Measurements from ENCODE around the gene FBXW7. TPM values are rescaled to one million over a fixed set of nuclear protein-coding genes. Genes with fewer than 3 reads are reported as not detected.

The FBXW7 gene
- total RNA-seq, 1 donor, result 59.7 TPM

- DNase-seq (ENCODE audit: low read depth), result no peak
- no peak for TF ChIP-seq CTCF (IDR thresholded peaks at IDR 0.05; ENCODE audit: insufficient read depth, low read length)
- no peak overlapping the region for H3K4me3 ChIP-seq (ENCODE audit: low read depth, low read length)
Measured at GRCh38 chr4:152307669-152308068, 228.2 kb downstream of the FBXW7 start.

- H3K4me3 ChIP-seq (ENCODE audit: low read depth, low read length), result no peak overlapping the region
- no peak for TF ChIP-seq CTCF (IDR thresholded peaks at IDR 0.05; ENCODE audit: insufficient read depth, low read length)
- DNase-seq (ENCODE audit: low read depth), result no peak
Measured at GRCh38 chr4:152306541-152306940, 229.4 kb downstream of the FBXW7 start.

GRCh38 chr4:152304220-152304619 lies 231.7 kb downstream of the FBXW7 start:
- peak; percentile 17 for DNase-seq (ENCODE audit: low read depth)
- H3K4me3 ChIP-seq (ENCODE audit: low read depth, low read length), result no peak overlapping the region
- TF ChIP-seq CTCF (IDR thresholded peaks at IDR 0.05; ENCODE audit: insufficient read depth, low read length), result no peak

- H3K4me3 ChIP-seq (ENCODE audit: low read depth, low read length), result no peak overlapping the region
- DNase-seq (ENCODE audit: low read depth), result no peak
- TF ChIP-seq CTCF (IDR thresholded peaks at IDR 0.05; ENCODE audit: insufficient read depth, low read length), result no peak
Measured at GRCh38 chr4:152301381-152301780, 234.5 kb downstream of the FBXW7 start.

GRCh38 chr4:152299553-152299952 lies 236.3 kb downstream of the FBXW7 start:
- no peak for TF ChIP-seq CTCF (IDR thresholded peaks at IDR 0.05; ENCODE audit: insufficient read depth, low read length)
- H3K4me3 ChIP-seq (ENCODE audit: low read depth, low read length), result no peak overlapping the region
- no peak for DNase-seq (ENCODE audit: low read depth)

GRCh38 chr4:152296386-152296785 lies 239.5 kb downstream of the FBXW7 start:
- H3K4me3 ChIP-seq (ENCODE audit: low read depth, low read length), result no peak overlapping the region
- DNase-seq (ENCODE audit: low read depth), result no peak
- no peak for TF ChIP-seq CTCF (IDR thresholded peaks at IDR 0.05; ENCODE audit: insufficient read depth, low read length)

GRCh38 chr4:152294765-152295164 lies 241.1 kb downstream of the FBXW7 start:
- H3K4me3 ChIP-seq (ENCODE audit: low read depth, low read length), result no peak overlapping the region
- TF ChIP-seq CTCF (IDR thresholded peaks at IDR 0.05; ENCODE audit: insufficient read depth, low read length), result no peak
- DNase-seq (ENCODE audit: low read depth), result no peak

Data from fibroblast of the aortic adventitia (primary cell).